Testis (tissue), 2 donors: ENCODE data around the gene AFAP1.

ENCODE experiments used
- POLR2A ChIP-seq: fragments of 450-650 bp; IDR thresholded peaks from one replicate; pipeline ENCODE4 v1.6.1; 2017; ENCODE audit warnings: antibody characterized with exemption, mild to moderate bottlenecking, moderate library complexity
- TF ChIP-seq, protein P1 (sequence below), 3 experiments: fragments of 450-650 bp in 2 of 3; fragments of 200-600 bp in 1 of 3; sonication (generic) in 1 of 3; IDR thresholded peaks; one replicate each; pipeline ENCODE4 v1.5.1; 2016 to 2019; ENCODE audit warnings: antibody characterized with exemption in 3 of 3, mild to moderate bottlenecking in 2 of 3, moderate library complexity in 1 of 3

DNA sequence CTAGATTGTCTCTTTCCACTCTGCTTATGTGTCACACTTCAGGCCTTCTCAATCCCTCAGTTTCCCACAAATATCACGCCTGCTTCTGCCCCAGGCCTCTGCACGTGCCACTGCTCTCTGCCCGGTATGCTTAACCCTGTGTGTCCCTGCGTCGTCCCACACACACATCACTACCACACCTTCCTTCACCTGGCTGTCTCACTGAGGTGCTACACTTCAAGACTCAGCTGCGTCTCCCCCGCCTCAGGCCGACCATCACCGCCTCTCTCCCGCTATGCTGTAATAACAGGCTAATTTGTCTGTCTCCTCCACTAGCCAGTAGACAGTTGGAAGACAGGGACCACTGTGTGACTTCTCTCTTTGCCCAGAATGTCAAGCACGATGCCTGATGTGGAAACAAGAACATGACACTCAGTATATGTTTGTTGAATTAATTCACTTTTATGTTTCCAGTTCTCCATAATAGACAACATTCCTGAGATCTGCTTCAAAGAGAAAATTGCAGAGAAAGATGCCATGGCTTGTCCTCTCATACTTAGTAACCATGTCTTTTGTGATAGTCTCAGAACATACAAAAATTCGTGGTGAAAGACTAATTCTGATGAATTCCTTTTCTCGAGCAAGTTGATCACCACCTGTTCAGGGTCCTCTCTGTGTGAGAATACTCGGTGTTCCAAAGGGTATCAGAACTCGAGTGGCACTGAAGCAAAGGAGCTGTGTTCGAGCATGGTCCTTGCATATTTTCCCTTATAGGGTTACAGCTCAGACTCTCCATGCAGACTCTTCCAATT lies 54.2 kb downstream of the AFAP1 start:
- TF ChIP-seq, protein P1, sequence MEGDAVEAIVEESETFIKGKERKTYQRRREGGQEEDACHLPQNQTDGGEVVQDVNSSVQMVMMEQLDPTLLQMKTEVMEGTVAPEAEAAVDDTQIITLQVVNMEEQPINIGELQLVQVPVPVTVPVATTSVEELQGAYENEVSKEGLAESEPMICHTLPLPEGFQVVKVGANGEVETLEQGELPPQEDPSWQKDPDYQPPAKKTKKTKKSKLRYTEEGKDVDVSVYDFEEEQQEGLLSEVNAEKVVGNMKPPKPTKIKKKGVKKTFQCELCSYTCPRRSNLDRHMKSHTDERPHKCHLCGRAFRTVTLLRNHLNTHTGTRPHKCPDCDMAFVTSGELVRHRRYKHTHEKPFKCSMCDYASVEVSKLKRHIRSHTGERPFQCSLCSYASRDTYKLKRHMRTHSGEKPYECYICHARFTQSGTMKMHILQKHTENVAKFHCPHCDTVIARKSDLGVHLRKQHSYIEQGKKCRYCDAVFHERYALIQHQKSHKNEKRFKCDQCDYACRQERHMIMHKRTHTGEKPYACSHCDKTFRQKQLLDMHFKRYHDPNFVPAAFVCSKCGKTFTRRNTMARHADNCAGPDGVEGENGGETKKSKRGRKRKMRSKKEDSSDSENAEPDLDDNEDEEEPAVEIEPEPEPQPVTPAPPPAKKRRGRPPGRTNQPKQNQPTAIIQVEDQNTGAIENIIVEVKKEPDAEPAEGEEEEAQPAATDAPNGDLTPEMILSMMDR (IDR thresholded peaks at IDR 0.05): no peak
- no peak for TF ChIP-seq POLR2A
